Measurements from ENCODE around the gene EIF4E1B. TPM values are rescaled to one million over a fixed set of nuclear protein-coding genes. Genes with fewer than 3 reads are reported as not detected.

The EIF4E1B gene
- total RNA-seq, 2 donors from 2014 or later, result 1.6 TPM; not detected in 1

DNA sequence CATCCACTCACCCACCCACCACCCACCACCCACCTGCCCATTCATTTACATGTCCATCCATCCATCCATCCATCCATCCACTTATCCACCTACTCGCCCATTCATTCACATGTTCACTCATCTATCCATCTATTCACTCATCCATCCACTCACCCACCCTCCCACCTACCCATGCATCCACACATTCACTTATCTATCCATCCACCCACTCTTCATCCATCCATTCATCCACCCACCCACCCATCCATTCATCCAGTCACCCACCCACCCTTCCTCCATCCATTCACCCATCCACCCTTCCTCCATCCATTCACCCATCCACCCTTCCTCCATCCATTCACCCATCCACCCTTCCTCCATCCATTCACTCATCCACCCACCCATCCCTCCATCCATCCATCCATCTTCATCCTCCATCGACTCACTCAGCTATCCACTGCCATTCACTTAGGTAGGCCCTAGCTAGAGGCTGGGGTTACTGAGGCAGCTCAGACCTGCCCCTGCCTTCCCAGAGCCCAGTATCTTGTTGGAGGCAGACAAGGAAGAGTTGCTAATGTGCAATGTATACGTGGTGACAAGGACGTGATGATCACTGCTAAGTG is 29.5 kb downstream of the EIF4E1B start:
- intact Hi-C loops (cut with DNase I), result loop anchor here (5.0 kb wide), 2 partner anchors 297 to 452 kb away; no protein-coding TSS in a partner anchor
- no peak for DNase-seq (ENCODE audit: low spot score)
- H3K4me3 ChIP-seq, result no peak overlapping the region
- no peaks in the 10 kb centered on the region for H3K9me3 ChIP-seq
- no peaks in the 10 kb centered on the region for H3K27me3 ChIP-seq (replicated peaks; ENCODE audit: insufficient read depth)
- no peak for TF ChIP-seq POLR2AphosphoS5 (IDR thresholded peaks at IDR 0.05)
- TF ChIP-seq POLR2A (IDR thresholded peaks at IDR 0.05), result no peak
- TF ChIP-seq, protein P1, sequence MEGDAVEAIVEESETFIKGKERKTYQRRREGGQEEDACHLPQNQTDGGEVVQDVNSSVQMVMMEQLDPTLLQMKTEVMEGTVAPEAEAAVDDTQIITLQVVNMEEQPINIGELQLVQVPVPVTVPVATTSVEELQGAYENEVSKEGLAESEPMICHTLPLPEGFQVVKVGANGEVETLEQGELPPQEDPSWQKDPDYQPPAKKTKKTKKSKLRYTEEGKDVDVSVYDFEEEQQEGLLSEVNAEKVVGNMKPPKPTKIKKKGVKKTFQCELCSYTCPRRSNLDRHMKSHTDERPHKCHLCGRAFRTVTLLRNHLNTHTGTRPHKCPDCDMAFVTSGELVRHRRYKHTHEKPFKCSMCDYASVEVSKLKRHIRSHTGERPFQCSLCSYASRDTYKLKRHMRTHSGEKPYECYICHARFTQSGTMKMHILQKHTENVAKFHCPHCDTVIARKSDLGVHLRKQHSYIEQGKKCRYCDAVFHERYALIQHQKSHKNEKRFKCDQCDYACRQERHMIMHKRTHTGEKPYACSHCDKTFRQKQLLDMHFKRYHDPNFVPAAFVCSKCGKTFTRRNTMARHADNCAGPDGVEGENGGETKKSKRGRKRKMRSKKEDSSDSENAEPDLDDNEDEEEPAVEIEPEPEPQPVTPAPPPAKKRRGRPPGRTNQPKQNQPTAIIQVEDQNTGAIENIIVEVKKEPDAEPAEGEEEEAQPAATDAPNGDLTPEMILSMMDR (IDR thresholded peaks at IDR 0.05), result no peak
- H3K36me3 ChIP-seq, result peaks cover 0 to 4% of the 10 kb centered on the region in 2 donors
- WGBS, result 76% methylated on average over 4 of the region's 4 CpGs
- no peak overlapping the region for H3K27ac ChIP-seq
- H3K4me1 ChIP-seq (replicated peaks), result no peaks in the 10 kb centered on the region

DNA sequence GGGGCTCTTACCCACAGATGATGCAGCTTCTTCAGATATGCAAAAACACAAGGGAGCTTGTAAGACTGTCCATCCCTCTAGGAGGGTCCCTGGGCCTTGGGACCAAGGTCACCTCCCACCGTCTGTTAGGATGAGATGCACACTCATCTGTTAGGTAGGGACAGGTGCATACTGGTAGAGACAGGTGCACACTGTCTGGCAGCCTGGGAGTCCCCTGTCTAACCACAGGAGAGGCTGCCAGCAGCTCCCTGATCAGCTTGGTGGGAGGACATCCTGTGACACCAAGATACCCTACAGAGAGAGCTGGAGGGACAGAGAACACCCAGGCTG is 30.0 kb downstream of the EIF4E1B start:
- WGBS, result 0% methylated on average over 1 of the region's 1 CpG
- TF ChIP-seq, protein P1 (IDR thresholded peaks at IDR 0.05), result no peak
- no peak for TF ChIP-seq POLR2A (IDR thresholded peaks at IDR 0.05)
- no peak for TF ChIP-seq POLR2AphosphoS5 (IDR thresholded peaks at IDR 0.05)
- intact Hi-C loops (cut with DNase I), result no loop called here

DNA sequence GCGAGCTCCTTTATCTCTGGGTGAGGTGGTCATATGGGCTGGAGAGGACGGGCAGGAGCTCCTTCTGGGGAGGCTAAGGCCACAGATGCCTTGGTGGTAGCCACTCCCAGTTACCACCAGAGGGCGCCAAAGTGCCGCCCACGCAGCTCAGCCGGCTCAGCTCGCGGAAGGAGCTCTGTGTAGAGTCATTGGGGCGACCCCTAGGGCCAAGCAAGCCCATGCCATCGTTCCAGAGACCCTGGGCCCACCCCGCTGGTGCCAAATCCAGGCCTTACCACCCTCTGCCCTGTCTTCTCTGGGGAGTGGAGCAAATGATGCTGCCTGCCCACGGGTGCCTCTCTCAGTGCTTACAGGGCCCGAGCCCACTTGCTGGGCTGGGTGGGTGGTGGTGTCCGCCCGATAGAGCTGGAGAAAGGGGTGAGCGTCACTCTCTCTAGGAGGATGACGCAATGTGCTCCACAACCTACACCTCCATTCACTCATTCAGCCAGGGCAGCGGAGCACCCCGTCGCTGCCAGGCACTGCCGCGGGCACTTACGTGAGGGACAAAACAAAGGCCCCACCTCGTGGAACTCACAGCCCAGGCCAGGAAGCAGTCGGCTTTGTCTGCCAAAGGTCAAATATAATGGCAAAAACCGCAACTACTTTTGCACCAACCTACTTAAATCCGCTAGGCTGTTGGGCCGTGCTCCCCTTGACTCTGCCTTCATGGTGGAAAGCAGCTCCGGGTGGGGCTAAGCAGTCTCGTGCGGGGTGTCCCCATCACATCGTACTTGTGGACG is 30.6 kb downstream of the EIF4E1B start:
- Histone ChIP-seq H3K36me3 (peaks cover 0 to 4% of the 10 kb centered on the region in 2 donors), H3K4me3 (no peak overlapping the region), H3K4me1 (replicated peaks) (no peaks in the 10 kb centered on the region), H3K27ac (no peak overlapping the region), H3K27me3 (replicated peaks; ENCODE audit: insufficient read depth) (no peaks in the 10 kb centered on the region), H3K9me3 (no peaks in the 10 kb centered on the region)
- DNase-seq (ENCODE audit: low spot score), result peak; percentile 56
- TF ChIP-seq POLR2A (IDR thresholded peaks at IDR 0.05) (no peak), POLR2AphosphoS5 (IDR thresholded peaks at IDR 0.05) (no peak)
- TF ChIP-seq, protein P1 (IDR thresholded peaks at IDR 0.05), result peak; percentile 81 to 94 (median 90)
- WGBS, result 72% methylated on average over 24 of the region's 33 CpGs
- intact Hi-C loops (cut with DNase I), result no loop called here

More for the DNA sequence above, 30.0 kb downstream of the EIF4E1B start:
- no peak overlapping the region for H3K4me3 ChIP-seq
- no peak for DNase-seq (ENCODE audit: low spot score)
- H3K4me1 ChIP-seq (replicated peaks), result no peaks in the 10 kb centered on the region
- H3K36me3 ChIP-seq, result peaks cover 0 to 4% of the 10 kb centered on the region in 2 donors
- no peaks in the 10 kb centered on the region for H3K27me3 ChIP-seq (replicated peaks; ENCODE audit: insufficient read depth)
- H3K9me3 ChIP-seq, result no peaks in the 10 kb centered on the region
- H3K27ac ChIP-seq, result no peak overlapping the region

DNA sequence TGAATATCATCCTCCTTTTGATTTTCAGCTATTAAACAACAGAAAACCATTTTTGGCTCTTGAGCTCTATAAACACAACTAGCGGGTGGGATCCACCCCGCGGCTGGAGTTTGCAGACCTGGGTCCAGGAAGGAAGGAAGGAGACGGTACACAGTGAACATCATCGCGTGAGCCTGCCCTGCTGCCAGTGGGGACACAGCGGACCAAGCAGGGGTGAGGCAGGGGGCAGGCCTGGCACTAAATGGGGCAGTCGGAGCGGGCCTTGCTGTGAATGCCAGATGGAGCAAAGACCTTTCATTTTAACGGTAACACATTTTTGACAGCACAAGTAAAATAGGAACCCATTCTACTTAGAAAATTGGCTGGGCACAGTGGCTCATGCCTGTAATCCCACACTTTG is 31.2 kb downstream of the EIF4E1B start:
- DNase-seq (ENCODE audit: low spot score), result no peak
- no peak for TF ChIP-seq POLR2A (IDR thresholded peaks at IDR 0.05)
- TF ChIP-seq POLR2AphosphoS5 (IDR thresholded peaks at IDR 0.05), result no peak
- TF ChIP-seq, protein P1 (IDR thresholded peaks at IDR 0.05), result no peak
- Histone ChIP-seq H3K27me3 (replicated peaks; ENCODE audit: insufficient read depth) (no peaks in the 10 kb centered on the region), H3K9me3 (no peaks in the 10 kb centered on the region), H3K4me1 (replicated peaks) (no peaks in the 10 kb centered on the region), H3K27ac (no peak overlapping the region), H3K36me3 (peaks cover 0 to 4% of the 10 kb centered on the region in 2 donors), H3K4me3 (no peak overlapping the region)
- 71% methylated on average over 10 of the region's 10 CpGs for WGBS
- intact Hi-C loops (cut with DNase I), result no loop called here
